HUDEP-2 (cell line): ENCODE data around the gene ATP2C2.

ENCODE experiments used
- DNase-seq, 76 experiments: peaks; one replicate each; lab custom pipeline; 2025; ENCODE audit not compliant: unreplicated experiment in 76 of 76; lab: John Stamatoyannopoulos, UW

The ATP2C2 gene

GRCh38 chr16:84361546-84361945, 6.8 kb upstream of the ATP2C2 start:
- no peak for DNase-seq

- no peak for DNase-seq
Observed at GRCh38 chr16:84362471-84362941, 5.8 kb upstream of the ATP2C2 start.

GRCh38 chr16:84366208-84366607, 2.1 kb upstream of the ATP2C2 start:
- DNase-seq: no peak

- DNase-seq: no peak
Observed at GRCh38 chr16:84367297-84367680, 1.0 kb upstream of the ATP2C2 start.

- no peak for DNase-seq
Observed at GRCh38 chr16:84367750-84368307, 509 bp upstream of the ATP2C2 start.

- no peak for DNase-seq
Observed at GRCh38 chr16:84369105-84369504, 767 bp downstream of the ATP2C2 start.

- no peak for DNase-seq
Observed at GRCh38 chr16:84369938-84370627, 1.7 kb downstream of the ATP2C2 start.

- DNase-seq: no peak
Observed at GRCh38 chr16:84370723-84371552, 2.6 kb downstream of the ATP2C2 start.

- no peak for DNase-seq
Observed at GRCh38 chr16:84371553-84371865, 3.2 kb downstream of the ATP2C2 start.

- no peak for DNase-seq
Observed at GRCh38 chr16:84373907-84374489, 5.7 kb downstream of the ATP2C2 start.

- DNase-seq: no peak
Observed at GRCh38 chr16:84378099-84378498, 9.8 kb downstream of the ATP2C2 start.

GRCh38 chr16:84378567-84378966, 10.2 kb downstream of the ATP2C2 start:
- DNase-seq: no peak

- no peak for DNase-seq
Observed at GRCh38 chr16:84379008-84379708, 10.8 kb downstream of the ATP2C2 start.

- DNase-seq: no peak
Observed at GRCh38 chr16:84379709-84380362, 11.5 kb downstream of the ATP2C2 start.

- DNase-seq: no peak
Observed at GRCh38 chr16:84380405-84380804, 12.1 kb downstream of the ATP2C2 start.

GRCh38 chr16:84382396-84382795, 14.1 kb downstream of the ATP2C2 start:
- no peak for DNase-seq

- no peak for DNase-seq
Observed at GRCh38 chr16:84383106-84383505, 14.8 kb downstream of the ATP2C2 start.

- no peak for DNase-seq
Observed at GRCh38 chr16:84386047-84386446, 17.7 kb downstream of the ATP2C2 start.

- DNase-seq: no peak
Observed at GRCh38 chr16:84387021-84387420, 18.7 kb downstream of the ATP2C2 start.

GRCh38 chr16:84390131-84390785, 21.9 kb downstream of the ATP2C2 start:
- DNase-seq: no peak
